Stimulated activated CD8-positive, alpha-beta memory T cell treated with anti-CD3 and anti-CD28 coated beads, Interleukin-15, amount 100 ng/mL, for 48 hours (primary cell): ENCODE measurements around the gene LRP5.

Experiments
- DNase-seq, 2 donors: peaks; one replicate each; pipeline ENCODE4 v3.0.0-alpha.2; 2020; ENCODE audit warnings: low read depth in 2 of 2

The LRP5 gene

GRCh38 chr11:68312117-68312779, at the start of gene LRP5:
Gene LRP5, plus strand, starts transcription at chr11:68312591. Its CDS starts 124 bp downstream, at chr11:68312715.
- no peak for DNase-seq

GRCh38 chr11:68263444-68264035, 48.9 kb upstream of the LRP5 start:
- DNase-seq, result no peak

GRCh38 chr11:68264244-68264643, 48.1 kb upstream of the LRP5 start:
- no peak for DNase-seq

GRCh38 chr11:68264741-68265540, 47.5 kb upstream of the LRP5 start:
- no peak for DNase-seq

GRCh38 chr11:68266121-68266891, 46.1 kb upstream of the LRP5 start:
- DNase-seq, result no peak

GRCh38 chr11:68266936-68267880, 45.2 kb upstream of the LRP5 start:
- no peak for DNase-seq

- no peak for DNase-seq
These were observed 44.5 kb upstream of the LRP5 start for GRCh38 chr11:68267881-68268240.

GRCh38 chr11:68269414-68270081, 42.8 kb upstream of the LRP5 start:
- no peak for DNase-seq

- DNase-seq, result no peak
These were observed 42.0 kb upstream of the LRP5 start for GRCh38 chr11:68270196-68271022.

GRCh38 chr11:68271023-68271780, 41.2 kb upstream of the LRP5 start:
- peak; percentile 33 to 52 for DNase-seq

GRCh38 chr11:68271781-68272608, 40.4 kb upstream of the LRP5 start, which contains the start of gene C11orf24:
Gene C11orf24, minus strand, starts transcription at chr11:68271973. Its CDS starts 8,206 bp downstream, at chr11:68263767.
- DNase-seq, result peak; percentile 91 to 94

GRCh38 chr11:68273026-68273738, 39.2 kb upstream of the LRP5 start:
- DNase-seq, result no peak

- no peak for DNase-seq
These were observed 38.1 kb upstream of the LRP5 start for GRCh38 chr11:68274306-68274705.

GRCh38 chr11:68275721-68276507, 36.5 kb upstream of the LRP5 start:
- DNase-seq, result no peak

- no peak for DNase-seq
These were observed 35.5 kb upstream of the LRP5 start for GRCh38 chr11:68276861-68277260.

GRCh38 chr11:68279676-68280075, 32.7 kb upstream of the LRP5 start:
- DNase-seq, result no peak
